Measurements from ENCODE around the gene SLC9A1. TPM values are rescaled to one million over a fixed set of nuclear protein-coding genes. Genes with fewer than 3 reads are reported as not detected.

Gene SLC9A1
- total RNA-seq, 2 experiments from 2014 or later = 16.0 to 17.8 TPM

DNA sequence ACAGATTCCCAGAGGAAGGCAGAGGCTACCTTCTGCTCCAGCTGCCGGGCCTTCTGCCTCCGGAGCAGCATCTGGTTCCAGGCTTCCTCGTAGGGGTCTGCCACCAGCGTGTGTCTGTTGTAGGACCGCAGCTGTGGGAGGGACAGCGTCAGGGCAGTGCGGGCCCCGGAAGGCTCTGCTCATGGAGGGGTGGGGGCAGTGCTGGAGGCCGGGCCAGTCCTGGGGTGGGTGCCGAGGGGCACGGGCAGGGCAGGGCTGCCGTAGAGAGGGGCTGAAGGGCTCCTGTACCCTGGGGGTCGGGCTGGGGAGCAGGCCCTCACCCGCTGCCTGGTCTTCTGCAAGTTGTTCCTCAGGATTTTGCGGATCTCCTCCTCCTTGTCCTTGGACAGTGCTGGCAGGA lies 53.2 kb downstream of the SLC9A1 start:
- Mint-ChIP-seq H3K27ac (no peak overlapping the region), H3K4me1 (ENCODE audit: low read depth) (peaks cover 15% of the 10 kb centered on the region), H3K27me3 (no peaks in the 10 kb centered on the region), H3K4me3 (no peak overlapping the region), H3K36me3 (peaks cover 8% of the 10 kb centered on the region), H3K9me3 (no peaks in the 10 kb centered on the region)
- no peak for DNase-seq
- intact Hi-C loops (cut with micrococcal nuclease) = loop anchor here (1.0 kb wide), 1 partner anchor 97 kb away; no protein-coding TSS in a partner anchor
- ChIA-PET CTCF (interaction anchor here (0.8 to 14.6 kb wide), 19 partner anchors 8 to 548 kb away, joined by 3 to 366 read pairs (median 5); partner anchors contain the start of gene SLC9A1), POLR2A (no interaction called here)

DNA sequence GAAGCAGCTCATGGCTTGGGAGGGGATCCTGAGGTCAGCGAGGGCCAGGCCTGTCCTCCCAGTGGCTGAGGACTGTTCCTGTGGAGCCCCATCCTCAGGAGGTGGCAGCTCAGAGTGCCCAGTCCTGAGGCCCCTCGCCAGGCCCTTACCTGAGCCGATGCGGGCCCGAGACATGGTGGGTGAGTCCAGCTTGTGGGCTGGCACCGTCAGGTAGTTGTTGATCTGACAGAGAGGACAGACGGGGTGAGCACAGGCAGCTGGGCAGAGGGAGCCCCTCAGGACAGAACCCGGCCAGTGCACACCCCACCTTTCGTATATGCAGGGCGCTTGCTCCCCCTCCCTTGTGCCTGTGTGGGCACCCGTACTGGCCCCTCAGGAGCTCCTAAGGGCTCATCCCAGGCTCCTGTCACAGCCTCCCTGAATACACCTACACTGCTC lies 53.9 kb downstream of the SLC9A1 start:
- intact Hi-C loops (cut with micrococcal nuclease) = no loop called here
- no peaks in the 10 kb centered on the region for H3K27me3 Mint-ChIP-seq
- DNase-seq = no peak
- H3K27ac Mint-ChIP-seq = no peak overlapping the region
- CTCF ChIA-PET = interaction anchor here (1.4 to 14.6 kb wide), 9 partner anchors 11 to 197 kb away, joined by 3 to 366 read pairs (median 4); partner anchors contain the start of gene SLC9A1
- H3K4me1 Mint-ChIP-seq (ENCODE audit: low read depth) = peaks cover 15% of the 10 kb centered on the region
- no peak overlapping the region for H3K4me3 Mint-ChIP-seq
- no peaks in the 10 kb centered on the region for H3K9me3 Mint-ChIP-seq
- peaks cover 8% of the 10 kb centered on the region for H3K36me3 Mint-ChIP-seq
- POLR2A ChIA-PET = interaction anchor here (2.7 kb wide), 1 partner anchor 57 kb away, joined by 5 read pairs; no protein-coding TSS in a partner anchor

DNA sequence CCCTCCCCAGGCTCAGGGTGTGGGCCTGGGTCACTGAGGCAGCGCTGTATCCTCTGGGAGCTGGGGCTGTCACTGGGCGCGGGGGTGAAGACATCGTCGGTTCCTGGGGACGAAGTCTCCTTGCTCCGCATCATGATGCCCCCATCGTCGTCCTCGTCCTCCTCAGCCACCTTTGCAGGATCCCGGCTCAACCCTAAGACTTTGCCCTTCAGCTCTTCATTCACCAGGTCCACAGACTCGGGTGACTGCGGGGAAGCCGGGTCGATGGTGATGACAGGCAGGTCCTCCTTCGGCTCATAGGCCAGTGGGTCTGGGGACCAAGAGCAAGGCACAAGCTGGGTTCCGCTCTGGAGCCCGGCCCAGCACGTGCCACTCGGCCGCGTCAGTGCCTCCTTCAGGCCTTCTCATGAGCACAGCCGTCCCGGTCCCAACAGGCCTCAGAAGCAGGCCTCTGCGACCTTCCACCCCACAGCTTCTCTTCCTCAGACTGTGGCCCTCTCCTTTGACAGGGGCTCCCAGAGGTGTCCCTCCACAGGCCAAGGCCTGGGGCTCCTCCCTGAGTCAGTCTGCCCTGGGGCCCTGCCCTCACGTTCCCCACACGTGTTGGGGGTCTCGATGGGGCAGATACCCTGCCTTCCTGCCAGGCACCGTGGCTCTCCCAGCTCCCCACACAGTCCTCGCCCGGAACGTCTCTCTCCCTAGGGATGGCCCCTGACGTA lies 54.4 kb downstream of the SLC9A1 start:
- H3K4me3 Mint-ChIP-seq = no peak overlapping the region
- no peaks in the 10 kb centered on the region for H3K9me3 Mint-ChIP-seq
- no peak overlapping the region for H3K27ac Mint-ChIP-seq
- peaks cover 10% of the 10 kb centered on the region for H3K4me1 Mint-ChIP-seq (ENCODE audit: low read depth)
- ChIA-PET CTCF (interaction anchor here (1.4 to 14.6 kb wide), 10 partner anchors 11 to 198 kb away, joined by 3 to 366 read pairs (median 4); partner anchors contain the start of gene SLC9A1), POLR2A (interaction anchor here (2.7 kb wide), 1 partner anchor 56 kb away, joined by 5 read pairs; no protein-coding TSS in a partner anchor)
- peaks cover 8% of the 10 kb centered on the region for H3K36me3 Mint-ChIP-seq
- no peaks in the 10 kb centered on the region for H3K27me3 Mint-ChIP-seq
- no peak for DNase-seq
- intact Hi-C loops (cut with micrococcal nuclease) = no loop called here

DNA sequence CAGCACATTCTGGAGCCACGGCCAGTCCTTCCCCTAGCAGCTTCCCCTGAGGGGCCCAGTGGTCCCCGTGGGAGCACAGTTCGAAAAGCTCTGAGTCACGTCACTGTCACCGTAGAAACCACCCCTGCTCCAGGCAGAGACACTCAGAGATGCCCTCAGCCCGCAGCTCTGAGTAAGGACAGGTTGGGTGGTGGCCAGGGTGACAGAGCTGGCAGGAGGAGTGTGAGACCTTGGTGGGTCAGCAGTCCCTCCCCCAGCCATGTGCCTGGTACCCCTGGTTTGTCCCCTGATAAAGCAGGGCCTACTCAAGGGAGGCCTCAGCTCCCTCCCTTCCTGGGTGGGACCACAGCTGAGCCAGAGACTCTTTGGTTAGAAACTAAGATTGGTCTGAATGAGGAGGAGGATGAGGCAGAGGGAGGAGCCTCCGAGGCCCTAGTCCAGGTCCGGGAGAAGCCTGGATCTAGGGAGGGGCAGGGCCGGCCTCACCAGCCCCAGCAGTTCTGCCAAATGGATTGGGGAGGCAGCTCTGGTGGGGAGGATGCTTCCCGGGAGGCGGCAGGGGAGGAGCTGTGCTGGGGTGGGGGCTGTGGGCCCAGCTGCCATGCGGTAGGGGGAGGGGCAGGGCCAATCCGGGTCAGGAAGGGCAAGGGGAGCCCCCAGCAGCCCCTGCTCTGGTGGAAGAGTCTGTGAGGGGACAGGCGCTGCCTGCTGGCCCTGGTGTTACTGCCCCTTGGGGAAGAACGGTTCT lies 55.2 kb downstream of the SLC9A1 start:
- H3K9me3 Mint-ChIP-seq = no peaks in the 10 kb centered on the region
- H3K4me3 Mint-ChIP-seq = no peak overlapping the region

DNA sequence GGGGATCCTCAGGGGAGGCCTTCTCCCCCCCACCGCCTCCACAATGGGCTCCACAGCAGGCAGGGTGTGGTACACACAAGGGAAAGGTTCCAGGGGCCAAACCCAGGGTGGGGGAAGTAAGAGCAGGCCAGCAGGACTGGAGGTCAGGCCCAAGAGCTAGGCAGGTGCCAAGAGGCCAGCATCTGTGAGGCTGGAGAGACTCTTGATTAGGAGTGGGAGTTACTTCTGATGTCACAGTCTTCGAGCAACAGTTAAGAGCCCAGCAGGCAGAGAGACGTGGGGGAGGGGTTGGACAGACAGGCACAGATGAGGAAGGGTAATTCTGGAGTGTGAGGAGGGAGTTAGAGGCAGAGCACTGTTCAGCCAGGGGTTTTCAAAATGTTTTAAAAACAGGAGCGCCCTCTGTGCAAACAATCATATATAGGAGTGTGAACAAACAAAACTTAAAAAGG lies 55.8 kb downstream of the SLC9A1 start:
- Mint-ChIP-seq H3K4me1 (ENCODE audit: low read depth) (peaks cover 7% of the 10 kb centered on the region), H3K9me3 (no peaks in the 10 kb centered on the region), H3K4me3 (no peak overlapping the region), H3K27me3 (no peaks in the 10 kb centered on the region), H3K27ac (peak overlapping the region; percentile 14), H3K36me3 (peaks cover 5% of the 10 kb centered on the region)
- CTCF ChIA-PET = interaction anchor here (0.9 to 14.6 kb wide), 7 partner anchors 41 to 202 kb away, joined by 3 to 366 read pairs (median 4); partner anchors contain the start of gene WDTC1
- POLR2A ChIA-PET = interaction anchor here (2.7 kb wide), 1 partner anchor 55 kb away, joined by 5 read pairs; no protein-coding TSS in a partner anchor
- no peak for DNase-seq
- intact Hi-C loops (cut with micrococcal nuclease) = loop anchor here (10.0 kb wide), 1 partner anchor 296 kb away; the partner anchor contains the start of gene GPR3

More for the DNA sequence above, 55.2 kb downstream of the SLC9A1 start:
- peak overlapping the region; percentile 23 for H3K27ac Mint-ChIP-seq
- CTCF ChIA-PET = interaction anchor here (0.9 to 14.6 kb wide), 9 partner anchors 40 to 201 kb away, joined by 3 to 366 read pairs (median 4); partner anchors contain the start of genes SLC9A1 and WDTC1
- POLR2A ChIA-PET = interaction anchor here (2.7 kb wide), 1 partner anchor 55 kb away, joined by 5 read pairs; no protein-coding TSS in a partner anchor
- peak; percentile 60 for DNase-seq
- intact Hi-C loops (cut with micrococcal nuclease) = loop anchor here (10.0 kb wide), 1 partner anchor 295 kb away; the partner anchor contains the start of gene GPR3
- H3K36me3 Mint-ChIP-seq = peaks cover 8% of the 10 kb centered on the region
- H3K27me3 Mint-ChIP-seq = no peaks in the 10 kb centered on the region
- H3K4me1 Mint-ChIP-seq (ENCODE audit: low read depth) = peaks cover 7% of the 10 kb centered on the region

DNA sequence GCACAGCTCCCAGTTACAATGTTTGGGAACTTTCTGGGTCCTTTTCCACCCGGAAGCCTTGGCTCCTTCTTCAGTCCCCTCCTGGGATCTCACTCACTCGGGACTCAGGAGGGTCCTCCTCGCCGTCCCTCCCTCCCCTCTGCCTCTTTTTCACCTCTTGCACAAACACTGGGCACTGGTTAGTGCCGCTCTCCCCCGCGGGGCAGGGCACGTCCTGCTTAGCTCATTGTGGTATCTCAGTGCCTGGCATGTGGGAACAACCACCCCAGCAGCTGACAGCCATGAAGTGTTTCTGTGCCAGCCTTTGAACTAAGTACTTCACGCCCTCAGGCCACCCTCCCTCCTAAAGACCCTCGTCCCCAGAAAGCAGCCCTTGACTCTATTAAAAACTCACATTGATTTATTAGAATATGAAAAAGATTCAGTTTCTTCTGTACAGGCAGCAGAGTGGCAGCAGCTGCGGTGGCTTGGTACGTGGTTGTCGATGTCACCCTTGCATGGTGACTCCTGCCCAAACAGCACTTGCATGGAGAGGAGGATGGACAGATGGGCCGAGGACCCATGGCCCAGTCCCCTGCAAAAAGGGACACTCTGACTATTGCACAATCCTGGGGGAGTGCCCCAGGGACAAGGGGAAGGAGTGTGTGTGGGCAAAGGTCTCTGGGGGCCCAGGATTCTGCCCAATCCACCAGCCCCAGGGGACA lies 56.3 kb downstream of the SLC9A1 start:
- peaks cover 4% of the 10 kb centered on the region for H3K36me3 Mint-ChIP-seq
- POLR2A ChIA-PET = interaction anchor here (2.7 kb wide), 1 partner anchor 54 kb away, joined by 5 read pairs; no protein-coding TSS in a partner anchor
- H3K4me1 Mint-ChIP-seq (ENCODE audit: low read depth) = peaks cover 7% of the 10 kb centered on the region
- no peaks in the 10 kb centered on the region for H3K9me3 Mint-ChIP-seq
- no peaks in the 10 kb centered on the region for H3K27me3 Mint-ChIP-seq
- CTCF ChIA-PET = interaction anchor here (0.6 to 14.6 kb wide), 10 partner anchors 11 to 202 kb away, joined by 3 to 366 read pairs (median 4); partner anchors contain the start of genes SLC9A1 and WDTC1
- intact Hi-C loops (cut with micrococcal nuclease) = loop anchor here (10.0 kb wide), 1 partner anchor 296 kb away; the partner anchor contains the start of gene GPR3
- H3K4me3 Mint-ChIP-seq = no peak overlapping the region
- no peak overlapping the region for H3K27ac Mint-ChIP-seq
- no peak for DNase-seq

DNA sequence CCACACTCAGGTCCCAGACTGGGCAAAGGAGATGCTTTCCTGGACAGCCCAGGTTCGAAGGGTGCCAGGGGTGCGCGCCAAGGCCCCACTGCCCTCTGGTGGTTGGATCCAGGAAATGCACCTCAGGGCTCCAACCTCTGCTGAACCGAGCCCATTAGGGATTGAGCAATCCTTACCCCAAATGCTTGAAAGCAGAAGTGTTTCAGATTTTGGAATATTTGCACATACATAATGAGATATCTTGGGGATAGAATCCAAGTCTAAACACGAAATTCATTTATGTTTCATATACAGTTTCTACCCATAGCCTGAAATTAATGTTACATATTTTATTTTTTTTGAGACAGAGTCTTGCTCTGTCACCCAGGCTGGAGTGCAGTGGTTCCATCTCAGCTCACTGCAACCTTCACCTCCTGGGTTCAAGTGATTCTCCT lies 57.4 kb downstream of the SLC9A1 start:
- H3K27ac Mint-ChIP-seq = no peak overlapping the region
- H3K36me3 Mint-ChIP-seq = no peaks in the 10 kb centered on the region
- H3K4me1 Mint-ChIP-seq (ENCODE audit: low read depth) = peaks cover 7% of the 10 kb centered on the region
- intact Hi-C loops (cut with micrococcal nuclease) = loop anchor here (1.0 to 10.0 kb wide), 3 partner anchors 53 to 297 kb away; partner anchors contain the start of gene GPR3
- no peak overlapping the region for H3K4me3 Mint-ChIP-seq
- CTCF ChIA-PET = interaction anchor here (0.5 to 14.6 kb wide), 25 partner anchors 9 to 203 kb away, joined by 3 to 366 read pairs (median 4); partner anchors contain the start of gene SLC9A1
- DNase-seq = peak; percentile 85
- no peaks in the 10 kb centered on the region for H3K27me3 Mint-ChIP-seq
- H3K9me3 Mint-ChIP-seq = no peaks in the 10 kb centered on the region
- POLR2A ChIA-PET = interaction anchor here (1.9 kb wide), 1 partner anchor 53 kb away, joined by 5 read pairs; no protein-coding TSS in a partner anchor

DNA sequence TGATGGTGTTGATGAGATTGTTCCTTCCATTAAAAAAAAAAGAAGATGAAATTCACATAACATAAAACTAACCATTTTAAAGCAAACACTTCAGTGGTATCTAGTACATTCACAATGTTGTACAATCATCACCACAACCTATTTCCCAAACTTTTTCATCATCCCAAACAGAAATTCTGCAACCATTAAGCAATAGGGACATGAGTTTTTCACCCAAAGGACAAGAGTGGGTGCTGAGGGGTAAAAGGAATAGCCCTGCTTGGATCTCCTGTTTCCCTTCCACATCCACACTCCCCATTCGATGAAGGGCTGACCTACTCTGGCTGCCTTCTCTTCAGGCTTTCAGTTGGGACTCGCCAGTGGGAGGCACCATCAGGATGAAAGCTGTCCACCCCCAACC lies 59.3 kb downstream of the SLC9A1 start:
- Mint-ChIP-seq H3K4me3 (no peak overlapping the region), H3K27ac (no peak overlapping the region), H3K4me1 (ENCODE audit: low read depth) (peaks cover 7% of the 10 kb centered on the region), H3K36me3 (no peaks in the 10 kb centered on the region), H3K27me3 (no peaks in the 10 kb centered on the region), H3K9me3 (no peaks in the 10 kb centered on the region)
- CTCF ChIA-PET = interaction anchor here (0.7 to 14.6 kb wide), 6 partner anchors 50 to 200 kb away, joined by 5 to 366 read pairs (median 8); no protein-coding TSS in a partner anchor
- intact Hi-C loops (cut with micrococcal nuclease) = loop anchor here (10.0 kb wide), 1 partner anchor 299 kb away; the partner anchor contains the start of gene GPR3
- POLR2A ChIA-PET = no interaction called here
- no peak for DNase-seq

DNA sequence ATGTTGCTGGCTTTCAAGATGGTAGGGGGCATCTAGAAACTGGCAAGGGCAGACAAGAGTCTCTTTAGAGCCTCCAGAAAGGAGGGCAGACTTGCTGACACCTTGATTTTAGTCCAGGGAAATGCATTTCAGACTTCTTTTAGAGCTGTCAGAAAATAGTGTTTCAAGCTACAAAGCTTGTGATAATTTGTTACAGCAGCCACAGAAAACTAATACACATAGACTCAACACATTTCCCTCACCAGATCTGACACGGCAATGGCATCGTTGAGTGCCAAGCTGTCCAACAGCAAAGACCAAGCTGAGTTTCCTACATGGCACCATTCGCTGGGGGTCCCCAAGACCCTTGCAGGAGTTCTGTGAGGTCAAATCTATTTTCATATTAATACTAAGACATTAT lies 62.0 kb downstream of the SLC9A1 start:
- Mint-ChIP-seq H3K4me1 (ENCODE audit: low read depth) (no peaks in the 10 kb centered on the region), H3K4me3 (no peak overlapping the region), H3K36me3 (no peaks in the 10 kb centered on the region), H3K9me3 (no peaks in the 10 kb centered on the region), H3K27ac (no peak overlapping the region), H3K27me3 (no peaks in the 10 kb centered on the region)
- CTCF ChIA-PET = interaction anchor here (1.1 to 14.6 kb wide), 2 partner anchors 10 to 47 kb away, joined by 3 to 366 read pairs; no protein-coding TSS in a partner anchor
- DNase-seq = no peak
- POLR2A ChIA-PET = no interaction called here
- intact Hi-C loops (cut with micrococcal nuclease) = loop anchor here (10.0 kb wide), 1 partner anchor 302 kb away; the partner anchor contains the start of gene GPR3

DNA sequence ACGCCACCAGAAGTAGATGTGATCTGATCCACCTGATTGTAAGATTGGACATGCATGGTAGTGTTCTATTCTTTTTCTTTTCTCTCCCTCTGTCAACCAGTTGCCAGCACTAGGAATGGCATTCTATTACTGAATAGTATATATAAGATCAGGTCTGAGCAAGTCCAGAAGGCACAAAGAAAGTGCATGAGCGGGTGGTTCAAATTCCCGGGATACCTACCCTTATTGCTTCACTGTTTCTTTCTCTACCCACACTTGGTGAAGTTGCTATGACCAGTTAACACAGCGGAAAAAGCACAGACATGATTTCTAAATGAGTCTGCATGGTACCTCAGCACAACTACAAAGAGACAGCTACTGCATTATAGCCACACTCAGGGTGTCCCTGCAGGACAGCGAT lies 64.0 kb downstream of the SLC9A1 start:
- POLR2A ChIA-PET = no interaction called here
- H3K4me3 Mint-ChIP-seq = no peak overlapping the region
- peaks cover 3% of the 10 kb centered on the region for H3K27me3 Mint-ChIP-seq
- DNase-seq = no peak
- no peaks in the 10 kb centered on the region for H3K9me3 Mint-ChIP-seq
- no peak overlapping the region for H3K27ac Mint-ChIP-seq
- intact Hi-C loops (cut with micrococcal nuclease) = loop anchor here (10.0 kb wide), 1 partner anchor 304 kb away; the partner anchor contains the start of gene GPR3
- CTCF ChIA-PET = interaction anchor here (1.1 to 14.6 kb wide), 2 partner anchors 45 to 206 kb away, joined by 5 to 366 read pairs; no protein-coding TSS in a partner anchor
- no peaks in the 10 kb centered on the region for H3K36me3 Mint-ChIP-seq
- H3K4me1 Mint-ChIP-seq (ENCODE audit: low read depth) = no peaks in the 10 kb centered on the region
